Stomach smooth muscle (tissue), 2 donors: ENCODE measurements around the gene RBM6.
A peak's percentile ranks its signal among the peaks of the same experiment; 100 is the strongest.

Experiments
- H3K27ac ChIP-seq: one replicate; pipeline ENCODE4 v1.7.0; 2013; ENCODE audit warnings: mild to moderate bottlenecking, low read length, inconsistent platforms
- H3K27me3 ChIP-seq, 2 donors: one replicate each; pipeline ENCODE4 v1.7.0; 2013; ENCODE audit warnings: low read length in 2 of 2; ENCODE audit not compliant: insufficient read depth in 2 of 2, control insufficient read depth in 1 of 2
- H3K36me3 ChIP-seq, 2 donors: one replicate each; pipeline ENCODE4 v1.7.0; 2013; ENCODE audit warnings: low read length in 2 of 2; ENCODE audit not compliant: control insufficient read depth in 2 of 2, insufficient read depth in 2 of 2
- H3K4me1 ChIP-seq: one replicate; pipeline ENCODE4 v1.7.0; 2013; ENCODE audit warnings: low read length; ENCODE audit not compliant: control insufficient read depth, insufficient read depth
- H3K4me3 ChIP-seq, 2 donors: one replicate each; pipeline ENCODE4 v1.7.0; 2013; ENCODE audit warnings: low read length in 2 of 2
- H3K9ac ChIP-seq, 2 donors: one replicate each; pipeline ENCODE4 v1.7.0; 2013; ENCODE audit warnings: low read length in 2 of 2, mild to moderate bottlenecking in 1 of 2
- H3K9me3 ChIP-seq, 2 donors: one replicate each; pipeline ENCODE4 v1.7.0; 2013; ENCODE audit warnings: low read length in 2 of 2; ENCODE audit not compliant: control insufficient read depth in 2 of 2
- donor health status: healthy.
- donor health status: Pancreatic carcinoma.

The RBM6 gene

DNA sequence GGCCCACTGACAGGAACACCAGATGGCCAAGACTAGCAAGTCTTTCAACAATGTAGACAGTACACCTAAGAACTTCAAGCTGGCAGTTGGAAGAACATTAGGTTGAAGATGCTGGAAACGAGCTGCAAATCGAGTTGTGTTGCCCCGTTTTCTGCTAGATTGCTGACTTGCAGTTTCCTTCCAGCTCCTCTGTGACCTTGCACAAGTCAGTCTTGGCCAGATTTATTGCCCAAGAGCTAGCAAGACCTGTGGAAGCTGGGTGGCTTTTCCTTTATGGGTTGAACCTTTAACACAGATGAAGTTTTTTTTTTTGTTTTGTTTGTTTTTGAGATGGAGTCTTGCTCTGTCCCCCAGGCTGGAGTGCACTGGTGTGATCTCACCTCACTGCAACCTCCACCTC lies 2.9 kb upstream of the RBM6 start:
- Histone ChIP-seq H3K9me3 (no peaks in the 10 kb centered on the region), H3K9ac (no peak overlapping the region), H3K27ac (no peak overlapping the region), H3K27me3 (no peaks in the 10 kb centered on the region), H3K4me3 (no peak overlapping the region), H3K36me3 (no peaks in the 10 kb centered on the region), H3K4me1 (peaks cover 8% of the 10 kb centered on the region)

DNA sequence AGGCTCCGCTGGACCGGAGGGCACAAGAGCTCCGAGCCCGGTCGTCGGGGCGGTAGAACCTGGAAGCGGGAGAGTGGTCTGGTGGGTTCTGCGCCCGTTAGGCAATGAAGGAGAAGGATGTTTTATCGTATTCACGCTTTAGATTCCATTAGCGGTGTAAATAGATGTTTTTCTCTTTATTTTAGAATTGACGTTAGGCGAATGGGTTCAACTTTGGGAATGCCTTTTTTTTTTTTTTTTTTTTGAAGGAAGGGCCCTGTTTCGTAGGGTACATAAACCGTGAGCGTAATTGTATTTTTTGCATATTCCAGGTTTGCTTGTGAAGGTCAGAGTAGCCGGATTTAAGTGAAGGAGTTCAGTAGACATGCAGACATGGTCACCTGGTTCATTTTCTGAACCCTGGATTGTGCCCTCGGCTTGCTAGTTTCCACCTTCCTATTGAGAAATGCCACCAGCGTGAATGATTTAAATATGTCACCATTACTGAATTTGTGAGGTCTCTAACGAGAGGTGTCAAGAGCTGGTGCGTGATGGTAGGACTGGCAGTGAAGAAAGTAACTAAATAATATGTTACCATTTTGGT lies 808 bp downstream of the RBM6 start:
- no peaks in the 10 kb centered on the region for H3K27me3 ChIP-seq
- no peaks in the 10 kb centered on the region for H3K36me3 ChIP-seq
- H3K9me3 ChIP-seq: no peaks in the 10 kb centered on the region
- peak overlapping the region; percentile 85 to 92 for H3K9ac ChIP-seq
- peaks cover 8% of the 10 kb centered on the region for H3K4me1 ChIP-seq
- H3K27ac ChIP-seq: peak overlapping the region; percentile 82
- H3K4me3 ChIP-seq: peak overlapping the region; percentile 95 to 97

- Histone ChIP-seq H3K4me1 (peaks cover 8% of the 10 kb centered on the region), H3K9me3 (no peaks in the 10 kb centered on the region), H3K27ac (no peak overlapping the region), H3K36me3 (no peaks in the 10 kb centered on the region), H3K9ac (no peak overlapping the region), H3K4me3 (no peak overlapping the region), H3K27me3 (no peaks in the 10 kb centered on the region)
These were observed 2.7 kb downstream of the RBM6 start for GRCh38 chr3:49942651-49943050.

- Histone ChIP-seq H3K27me3 (no peaks in the 10 kb centered on the region), H3K9ac (no peak overlapping the region), H3K9me3 (no peaks in the 10 kb centered on the region), H3K27ac (no peak overlapping the region), H3K36me3 (no peaks in the 10 kb centered on the region), H3K4me1 (peaks cover 7% of the 10 kb centered on the region), H3K4me3 (no peak overlapping the region)
These were observed 13.0 kb downstream of the RBM6 start for GRCh38 chr3:49952924-49953323.

DNA sequence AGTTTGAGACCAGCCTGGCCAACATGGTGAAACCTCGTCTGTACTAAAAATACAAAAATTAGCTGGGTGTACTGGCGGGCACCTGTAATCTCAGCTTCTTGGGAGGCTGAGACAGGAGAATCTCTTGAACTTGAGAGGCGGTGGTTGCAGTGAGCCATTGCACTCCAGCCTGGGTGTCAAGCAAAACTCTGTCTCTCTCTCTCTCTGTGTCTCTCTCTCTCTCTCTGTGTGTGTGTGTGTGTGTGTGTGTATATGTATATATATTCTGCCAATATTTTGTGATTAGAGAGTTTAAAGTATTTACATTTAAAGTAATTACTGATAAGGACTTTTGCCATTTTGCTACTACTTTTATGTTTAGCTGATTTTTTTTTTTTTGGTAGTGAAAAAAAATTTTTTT lies 15.7 kb downstream of the RBM6 start:
- Histone ChIP-seq H3K27ac (no peak overlapping the region), H3K9ac (no peak overlapping the region), H3K36me3 (no peaks in the 10 kb centered on the region), H3K4me3 (no peak overlapping the region), H3K4me1 (no peaks in the 10 kb centered on the region), H3K9me3 (no peaks in the 10 kb centered on the region), H3K27me3 (no peaks in the 10 kb centered on the region)

DNA sequence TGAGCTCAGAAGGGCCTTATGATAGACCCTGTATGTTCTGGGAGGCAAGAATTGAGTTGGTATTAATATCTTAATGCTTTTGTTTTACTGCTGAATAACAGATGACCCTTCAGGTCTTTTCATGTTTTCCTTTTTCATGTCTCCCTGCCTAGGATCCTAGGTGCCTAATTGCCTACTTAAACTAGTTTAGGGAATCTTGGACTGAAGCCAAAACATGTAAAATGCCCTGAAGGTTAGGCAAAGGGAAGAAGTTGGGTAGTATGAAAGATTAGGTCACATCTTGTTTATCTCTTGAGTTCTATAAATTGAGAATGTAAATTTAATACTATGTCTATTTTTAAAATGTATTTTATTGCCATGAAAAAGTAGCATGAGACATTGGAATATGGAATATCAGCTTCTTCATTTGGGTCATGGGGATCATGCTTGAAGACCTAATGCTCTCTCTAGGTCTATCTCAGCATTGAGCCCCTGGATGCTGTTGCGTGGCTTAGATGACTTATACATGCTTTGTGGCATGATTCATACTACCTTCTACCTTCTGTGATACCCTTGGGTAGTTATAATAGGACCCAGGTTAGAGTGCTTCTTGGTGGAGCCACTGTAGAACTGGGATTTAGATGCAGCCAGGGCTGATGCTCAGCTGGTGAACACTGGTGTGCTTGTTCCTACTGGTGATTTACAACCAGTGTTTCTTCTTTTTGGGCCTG lies 26.4 kb downstream of the RBM6 start:
- Histone ChIP-seq H3K4me1 (peaks cover 13% of the 10 kb centered on the region), H3K27me3 (no peaks in the 10 kb centered on the region), H3K36me3 (peaks cover 0 to 4% of the 10 kb centered on the region in 2 donors), H3K27ac (no peak overlapping the region), H3K4me3 (no peak overlapping the region), H3K9me3 (no peaks in the 10 kb centered on the region), H3K9ac (no peak overlapping the region)

DNA sequence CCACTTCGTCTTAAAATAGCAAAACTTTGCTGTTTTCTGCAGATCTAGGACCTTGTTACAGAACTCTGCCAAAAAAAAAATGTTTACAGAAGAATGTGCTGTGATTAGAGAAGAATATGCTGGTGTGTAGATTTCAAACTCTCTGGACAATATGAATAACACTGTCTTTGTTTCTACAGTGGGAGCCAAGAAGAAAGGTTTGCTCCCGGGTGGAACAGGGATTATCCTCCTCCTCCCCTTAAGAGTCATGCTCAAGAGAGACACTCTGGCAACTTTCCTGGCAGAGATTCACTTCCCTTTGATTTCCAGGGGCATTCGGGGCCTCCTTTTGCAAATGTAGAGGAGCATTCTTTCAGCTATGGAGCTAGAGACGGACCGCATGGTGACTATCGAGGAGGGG lies 27.3 kb downstream of the RBM6 start:
- peak overlapping the region in 1 of 2 donors; percentile 40 for H3K4me3 ChIP-seq
- H3K27ac ChIP-seq: peak overlapping the region; percentile 31
- peaks cover 0 to 4% of the 10 kb centered on the region in 2 donors for H3K36me3 ChIP-seq
- H3K9me3 ChIP-seq: no peaks in the 10 kb centered on the region
- H3K27me3 ChIP-seq: no peaks in the 10 kb centered on the region
- no peak overlapping the region for H3K9ac ChIP-seq
- peaks cover 13% of the 10 kb centered on the region for H3K4me1 ChIP-seq

DNA sequence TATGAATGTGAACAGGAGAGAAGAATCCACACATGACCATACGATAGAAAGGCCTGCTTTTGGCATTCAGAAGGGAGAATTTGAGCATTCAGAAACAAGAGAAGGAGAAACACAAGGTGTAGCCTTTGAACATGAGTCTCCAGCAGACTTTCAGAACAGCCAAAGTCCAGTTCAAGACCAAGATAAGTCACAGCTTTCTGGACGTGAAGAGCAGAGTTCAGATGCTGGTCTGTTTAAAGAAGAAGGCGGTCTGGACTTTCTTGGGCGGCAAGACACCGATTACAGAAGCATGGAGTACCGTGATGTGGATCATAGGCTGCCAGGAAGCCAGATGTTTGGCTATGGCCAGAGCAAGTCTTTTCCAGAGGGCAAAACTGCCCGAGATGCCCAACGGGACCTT lies 28.4 kb downstream of the RBM6 start:
- Histone ChIP-seq H3K4me1 (peaks cover 13% of the 10 kb centered on the region), H3K4me3 (no peak overlapping the region), H3K9me3 (no peaks in the 10 kb centered on the region), H3K36me3 (peaks cover 0 to 4% of the 10 kb centered on the region in 2 donors), H3K27ac (no peak overlapping the region), H3K9ac (no peak overlapping the region), H3K27me3 (no peaks in the 10 kb centered on the region)

GRCh38 chr3:49972656-49973055 lies 32.7 kb downstream of the RBM6 start:
- no peak overlapping the region for H3K27ac ChIP-seq
- H3K4me1 ChIP-seq: peaks cover 7% of the 10 kb centered on the region
- H3K9ac ChIP-seq: no peak overlapping the region
- peaks cover 5 to 6% of the 10 kb centered on the region in 2 donors for H3K36me3 ChIP-seq
- H3K27me3 ChIP-seq: no peaks in the 10 kb centered on the region
- H3K9me3 ChIP-seq: no peaks in the 10 kb centered on the region
- H3K4me3 ChIP-seq: no peak overlapping the region

DNA sequence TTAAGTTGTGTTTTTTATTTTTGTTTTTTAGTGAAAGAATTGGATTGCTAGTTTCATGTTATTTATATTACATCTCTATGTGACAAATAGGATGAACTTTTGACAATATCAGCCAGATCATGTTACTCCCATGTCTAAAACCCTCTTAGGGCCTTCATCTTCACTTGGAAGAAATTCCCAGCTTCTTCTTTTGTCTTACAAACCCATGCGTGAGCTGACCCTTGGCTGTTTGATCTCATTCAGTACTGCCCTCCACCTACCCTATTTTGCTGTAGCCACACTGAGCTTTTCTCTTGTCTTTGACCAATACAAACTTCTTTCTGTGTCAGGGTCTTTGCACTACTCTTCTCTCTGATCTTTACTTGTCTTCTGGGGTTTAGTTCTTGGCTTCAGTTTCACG lies 37.0 kb downstream of the RBM6 start:
- Histone ChIP-seq H3K9me3 (no peaks in the 10 kb centered on the region), H3K27ac (no peak overlapping the region), H3K4me1 (no peaks in the 10 kb centered on the region), H3K27me3 (no peaks in the 10 kb centered on the region), H3K36me3 (peaks cover 4 to 10% of the 10 kb centered on the region in 2 donors), H3K4me3 (no peak overlapping the region), H3K9ac (no peak overlapping the region)

- Histone ChIP-seq H3K9ac (no peak overlapping the region), H3K36me3 (peaks cover 2 to 6% of the 10 kb centered on the region in 2 donors), H3K27me3 (no peaks in the 10 kb centered on the region), H3K27ac (no peak overlapping the region), H3K4me3 (no peak overlapping the region), H3K4me1 (peaks cover 4% of the 10 kb centered on the region), H3K9me3 (no peaks in the 10 kb centered on the region)
These were observed 44.4 kb downstream of the RBM6 start for GRCh38 chr3:49984394-49984793.
